RPMI7951 (cell line): ENCODE data around the gene DDR2. TPM values are rescaled to one million over a fixed set of nuclear protein-coding genes. Genes with fewer than 3 reads are reported as not detected.
A peak's percentile ranks its signal among the peaks of the same experiment; 100 is the strongest.

Experiments
- DNase-seq: peaks from one replicate; pipeline ENCODE4 v3.0.0-alpha.2; 2012; ENCODE audit warnings: low read depth
- total RNA-seq: library from RNA; depleted of rRNA; stranded (reverse); fragments of >200 nt; shearing (Covaris generic); gene quantifications from 2 replicates; pipeline ENCODE4 v1.2.3, GENCODE V29; 2014

Gene DDR2
- total RNA-seq, 1 experiment from 2014 or later = 58.2 TPM

DNA sequence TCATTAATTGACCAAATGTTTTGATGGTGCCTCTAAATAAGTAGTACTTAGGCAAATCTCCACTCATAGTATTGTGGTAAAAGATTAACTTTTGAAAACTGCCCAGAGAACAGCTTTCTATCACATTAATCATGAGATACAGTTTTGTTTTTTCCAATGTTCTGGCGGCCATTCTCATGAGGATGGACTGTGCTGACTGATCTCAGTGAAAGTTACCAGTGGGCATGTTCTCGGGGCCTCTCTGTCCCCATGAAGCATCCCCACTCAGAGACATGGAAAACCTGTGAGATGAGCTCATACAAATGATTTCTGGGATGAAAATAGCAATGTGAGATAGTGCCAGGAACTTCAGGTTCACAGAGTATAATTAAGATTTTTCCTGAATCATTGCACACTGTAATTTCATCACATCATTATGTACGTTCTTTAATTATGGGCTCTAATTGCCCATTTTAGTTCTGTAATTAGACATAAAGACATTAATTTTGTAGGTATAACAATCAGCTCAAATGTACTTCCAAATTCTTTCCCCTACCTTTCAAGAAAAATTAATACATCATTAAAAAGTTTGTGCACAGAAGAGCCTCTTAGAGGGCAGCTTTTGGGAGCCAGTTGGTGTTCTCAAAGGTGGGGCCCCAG, 40.5 kb downstream of the DDR2 start:
- DNase-seq = no peak

DNA sequence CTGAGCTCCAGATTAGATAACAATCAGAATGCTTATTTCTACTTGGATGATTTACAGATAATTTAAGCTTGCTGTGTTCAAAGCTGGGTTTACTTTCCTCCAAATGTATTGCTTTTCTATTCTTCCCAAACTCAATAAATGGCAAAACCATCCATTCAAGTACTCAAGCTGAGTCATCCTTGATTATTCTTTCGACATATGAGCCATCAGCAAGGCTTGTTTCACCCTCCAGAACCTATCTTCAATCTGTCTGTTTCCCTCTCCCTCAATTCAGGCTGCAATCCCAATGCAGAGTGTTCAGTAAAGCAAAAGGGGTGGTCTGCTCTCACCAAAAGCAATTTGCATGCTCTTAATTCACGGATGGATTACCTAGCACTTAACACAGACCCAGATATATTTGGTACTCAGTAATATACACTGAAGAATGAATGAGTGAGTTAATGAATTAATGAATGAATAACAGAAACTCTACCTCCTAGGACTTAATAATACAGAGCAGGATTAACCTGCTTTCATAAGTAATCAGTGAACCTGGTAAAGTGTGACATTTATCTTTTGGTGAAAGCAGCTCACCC, 41.9 kb downstream of the DDR2 start:
- peak; percentile 69 for DNase-seq

DNA sequence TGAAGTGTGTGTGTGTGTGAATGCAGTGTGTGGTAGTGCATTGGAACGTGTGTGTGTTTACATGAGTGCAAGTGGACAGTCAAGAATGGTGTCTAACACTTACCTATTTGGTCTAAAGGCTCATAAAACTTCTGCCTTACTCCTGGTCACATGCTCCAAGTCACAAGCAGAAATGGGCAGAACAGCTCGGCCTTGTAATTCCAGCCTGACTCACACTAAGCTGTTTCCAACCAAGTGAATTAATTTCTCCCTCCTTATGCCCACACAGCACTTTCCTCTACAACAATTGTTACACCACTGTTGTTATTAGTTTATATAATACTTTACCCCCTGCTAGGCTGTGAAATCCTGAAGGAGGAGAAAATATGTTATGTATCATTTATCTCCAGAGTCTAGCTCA, 43.8 kb downstream of the DDR2 start:
- peak; percentile 55 for DNase-seq

DNA sequence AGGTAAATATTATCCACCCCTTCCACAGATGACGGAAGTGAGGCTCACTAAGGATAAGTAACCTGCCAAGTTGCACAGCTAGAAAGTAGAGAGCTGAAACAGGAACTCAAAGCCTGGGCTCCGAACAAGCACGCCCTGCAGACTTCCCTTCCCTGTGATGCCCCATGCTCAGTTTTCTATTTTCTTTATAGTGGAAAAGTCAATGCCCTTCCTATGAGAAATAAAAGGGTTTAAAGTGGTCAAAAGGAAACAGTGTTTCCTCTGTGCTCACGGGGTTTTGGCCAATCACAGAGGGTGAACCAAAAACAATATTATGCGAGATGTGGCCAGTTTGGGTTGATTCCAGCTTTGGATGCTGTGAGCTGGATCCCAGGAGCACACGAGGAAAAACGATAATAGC, 44.5 kb downstream of the DDR2 start:
- no peak for DNase-seq

DNA sequence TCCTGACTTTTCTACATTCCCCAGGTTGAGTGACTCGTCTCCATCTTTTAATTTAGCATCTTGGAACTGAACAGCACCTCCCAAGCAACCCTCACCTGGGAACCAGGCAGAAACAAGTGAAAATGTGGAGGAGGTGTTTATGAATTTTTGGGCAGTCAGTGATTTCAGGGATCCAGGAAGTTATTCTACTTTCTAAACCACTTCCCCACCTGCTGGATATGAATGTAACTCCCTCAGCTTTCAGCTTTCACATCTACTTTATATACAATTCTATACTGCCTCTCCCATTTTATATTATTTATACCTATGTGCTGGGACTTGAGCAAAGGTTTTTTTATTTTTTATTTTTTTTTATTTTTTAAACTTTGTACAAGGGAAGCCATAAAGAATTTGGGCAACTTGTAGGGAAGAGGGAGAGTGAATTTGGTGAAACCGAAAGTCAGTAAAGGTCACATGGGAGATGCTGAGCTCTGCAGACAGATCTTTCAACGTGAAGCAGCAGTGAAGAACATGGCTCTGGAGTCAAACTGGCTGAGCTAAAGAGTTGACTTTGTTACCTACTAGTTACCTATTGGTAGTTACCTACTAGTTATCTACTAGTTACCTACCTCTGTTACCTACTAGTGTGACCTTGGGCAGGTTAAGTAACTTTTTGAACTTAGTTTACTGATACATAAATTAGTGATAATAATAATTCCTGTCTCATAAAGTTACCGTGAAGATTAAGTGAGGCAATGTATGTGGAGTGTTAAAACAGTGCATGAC, 45.5 kb downstream of the DDR2 start:
- DNase-seq = no peak

DNA sequence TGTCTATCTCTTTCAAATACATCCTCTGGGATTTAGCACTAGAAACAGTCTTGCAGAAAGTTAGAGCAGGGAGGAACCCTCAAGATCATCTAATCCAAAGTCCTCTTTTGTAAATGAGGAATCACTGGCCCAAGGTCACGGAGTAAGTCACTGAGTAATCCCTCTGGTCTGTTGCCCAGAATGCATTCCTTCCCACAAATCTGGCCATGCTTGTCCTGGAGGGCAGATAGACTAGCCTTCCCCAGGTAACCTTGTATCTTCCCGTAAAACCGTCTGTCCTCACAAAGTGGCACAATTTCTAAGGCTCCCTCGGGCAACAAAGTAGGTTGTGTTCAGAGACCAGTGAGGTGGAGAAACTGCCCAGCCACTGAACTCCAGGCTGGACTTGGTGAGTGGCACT, 46.2 kb downstream of the DDR2 start:
- peak; percentile 90 for DNase-seq

DNA sequence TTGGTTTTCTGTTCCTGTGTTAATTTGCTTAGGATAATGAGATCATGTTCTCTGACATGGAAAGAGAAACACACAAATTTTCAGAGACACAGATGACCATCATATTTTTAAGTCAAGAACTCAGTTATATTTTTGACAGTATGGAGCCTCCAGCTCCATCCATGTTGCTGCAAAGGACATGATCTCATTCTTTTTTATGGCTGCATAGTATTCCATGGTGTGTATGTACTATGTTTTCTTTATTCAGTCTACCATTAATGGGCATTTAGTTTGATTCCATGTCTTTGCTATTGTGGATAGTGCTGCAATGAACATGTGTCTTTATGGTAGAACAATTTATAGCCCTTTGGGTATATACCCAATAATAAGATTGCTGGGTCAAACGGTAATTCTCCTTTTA, 47.0 kb downstream of the DDR2 start:
- no peak for DNase-seq

DNA sequence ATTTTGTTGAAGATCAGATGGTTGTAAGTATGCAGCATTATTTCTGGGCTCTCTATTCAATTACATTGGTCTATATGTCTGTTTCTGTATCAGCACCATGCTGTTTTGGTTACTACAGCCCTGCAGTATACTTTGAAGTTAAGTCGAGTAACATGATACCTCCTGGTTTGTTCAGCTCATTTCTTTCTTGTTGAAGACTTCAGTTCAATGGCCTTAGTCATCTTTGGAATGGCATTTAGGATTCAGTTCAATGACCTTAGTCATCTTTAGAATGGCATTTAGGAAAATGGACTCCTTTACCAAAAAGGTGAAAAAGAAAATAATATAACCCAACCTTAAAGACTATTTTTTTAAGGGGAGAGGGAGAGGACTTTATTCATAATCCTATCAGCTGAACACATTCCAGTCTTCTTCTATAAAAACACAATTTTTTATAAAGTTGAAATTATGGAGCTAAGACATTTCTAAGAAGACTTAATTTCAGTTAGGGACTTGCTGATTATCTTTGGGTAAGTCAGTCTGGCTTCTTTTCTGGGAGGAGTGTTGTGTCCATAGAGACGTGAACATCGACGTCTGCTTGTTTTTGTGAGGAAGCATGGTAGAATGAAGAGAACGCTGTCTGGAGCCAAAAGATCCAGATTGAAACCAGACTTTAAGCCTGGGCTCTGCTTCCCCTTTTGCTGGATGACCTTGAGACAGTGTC, 48.3 kb downstream of the DDR2 start:
- DNase-seq = peak; percentile 75

DNA sequence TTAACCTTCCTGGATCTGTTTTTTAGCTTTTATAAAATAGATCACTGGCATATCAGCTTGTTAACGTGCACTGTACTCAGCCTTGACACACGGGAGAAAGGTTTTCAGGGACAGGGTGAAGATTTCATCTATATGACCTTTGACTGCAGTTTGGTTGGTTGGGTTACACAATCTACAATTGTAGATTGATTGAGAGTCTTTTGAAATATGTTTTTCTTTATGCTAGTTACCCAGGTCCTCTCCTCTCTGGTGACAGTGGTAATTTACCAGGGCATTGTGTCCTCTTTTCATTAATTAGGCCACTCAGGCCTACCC, 48.8 kb downstream of the DDR2 start:
- DNase-seq = no peak

DNA sequence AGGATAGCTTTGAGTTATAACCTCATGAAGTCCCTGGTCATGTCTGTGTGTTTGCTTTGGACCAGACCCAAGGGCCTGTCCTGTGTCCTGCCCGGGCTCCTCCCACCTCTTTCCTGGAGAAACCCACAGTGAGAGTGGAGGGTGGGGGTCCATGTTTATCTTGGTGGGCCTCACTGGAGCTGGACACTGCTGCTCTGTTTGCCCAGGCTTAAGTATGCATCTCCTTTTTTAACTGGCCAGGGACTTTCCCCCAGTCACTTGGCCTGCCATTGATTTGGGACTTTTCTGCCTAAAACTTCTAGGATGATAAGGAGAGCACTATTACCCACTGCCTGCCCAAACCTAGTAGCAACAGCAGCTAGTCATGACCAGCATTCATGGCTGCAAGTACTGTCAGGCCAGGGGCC, 49.8 kb downstream of the DDR2 start:
- peak; percentile 35 for DNase-seq

DNA sequence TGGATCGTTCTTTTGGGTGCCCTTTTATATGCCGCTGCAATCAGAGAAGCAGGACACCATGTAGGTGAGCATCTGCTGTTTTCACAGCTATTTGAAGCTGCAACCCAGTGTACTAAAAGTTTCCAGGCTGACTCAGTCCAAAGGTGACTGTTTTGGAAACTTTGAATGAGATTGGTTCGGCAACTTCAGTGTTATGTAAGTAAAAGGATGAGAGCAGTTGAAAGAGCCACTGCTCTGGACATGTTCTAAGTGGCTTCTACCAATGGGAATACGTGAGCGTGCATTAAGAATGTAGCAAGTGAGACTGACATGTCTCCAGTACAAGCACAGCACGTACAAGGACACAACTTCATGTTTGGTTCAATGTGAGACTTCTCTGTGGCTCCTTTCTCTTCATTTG, 55.6 kb downstream of the DDR2 start:
- no peak for DNase-seq

DNA sequence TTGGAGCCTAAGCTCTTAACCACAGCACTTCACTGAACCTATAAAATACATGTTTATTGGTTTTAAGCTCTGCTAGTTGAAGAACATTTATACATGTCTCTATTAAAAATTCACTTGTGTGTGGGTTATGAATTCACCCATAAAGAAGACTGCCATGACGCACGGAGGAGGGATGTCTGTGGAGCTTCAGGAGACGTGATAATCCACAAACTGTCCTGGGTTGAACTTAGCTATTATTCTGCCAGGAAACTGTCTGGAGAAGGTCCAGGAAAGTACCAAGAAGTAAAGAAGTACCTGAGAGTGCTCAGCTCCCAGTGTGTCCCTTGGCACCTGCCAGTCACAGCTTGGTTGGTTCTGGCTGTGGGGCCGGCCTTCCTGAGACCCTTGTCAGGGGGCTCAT, 56.3 kb downstream of the DDR2 start:
- no peak for DNase-seq

DNA sequence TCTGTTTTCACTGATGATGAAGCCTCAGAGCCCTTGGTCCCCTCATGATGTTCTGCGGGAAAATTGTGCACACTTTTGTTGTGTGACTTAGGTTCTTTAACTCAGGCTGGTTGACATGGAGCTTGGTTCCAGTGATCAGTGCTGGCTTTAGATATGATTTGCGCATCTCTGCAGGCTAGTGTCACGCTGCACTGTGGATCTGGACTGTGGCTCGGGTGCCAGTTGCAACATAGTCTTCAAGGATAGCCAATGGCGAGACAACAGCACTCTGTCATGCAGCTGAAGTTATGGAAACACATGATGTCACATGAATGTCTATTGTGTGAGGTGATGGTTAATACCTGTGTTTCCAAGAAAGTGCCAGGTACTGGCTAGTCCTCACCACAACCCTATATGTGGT, 56.7 kb downstream of the DDR2 start:
- no peak for DNase-seq

DNA sequence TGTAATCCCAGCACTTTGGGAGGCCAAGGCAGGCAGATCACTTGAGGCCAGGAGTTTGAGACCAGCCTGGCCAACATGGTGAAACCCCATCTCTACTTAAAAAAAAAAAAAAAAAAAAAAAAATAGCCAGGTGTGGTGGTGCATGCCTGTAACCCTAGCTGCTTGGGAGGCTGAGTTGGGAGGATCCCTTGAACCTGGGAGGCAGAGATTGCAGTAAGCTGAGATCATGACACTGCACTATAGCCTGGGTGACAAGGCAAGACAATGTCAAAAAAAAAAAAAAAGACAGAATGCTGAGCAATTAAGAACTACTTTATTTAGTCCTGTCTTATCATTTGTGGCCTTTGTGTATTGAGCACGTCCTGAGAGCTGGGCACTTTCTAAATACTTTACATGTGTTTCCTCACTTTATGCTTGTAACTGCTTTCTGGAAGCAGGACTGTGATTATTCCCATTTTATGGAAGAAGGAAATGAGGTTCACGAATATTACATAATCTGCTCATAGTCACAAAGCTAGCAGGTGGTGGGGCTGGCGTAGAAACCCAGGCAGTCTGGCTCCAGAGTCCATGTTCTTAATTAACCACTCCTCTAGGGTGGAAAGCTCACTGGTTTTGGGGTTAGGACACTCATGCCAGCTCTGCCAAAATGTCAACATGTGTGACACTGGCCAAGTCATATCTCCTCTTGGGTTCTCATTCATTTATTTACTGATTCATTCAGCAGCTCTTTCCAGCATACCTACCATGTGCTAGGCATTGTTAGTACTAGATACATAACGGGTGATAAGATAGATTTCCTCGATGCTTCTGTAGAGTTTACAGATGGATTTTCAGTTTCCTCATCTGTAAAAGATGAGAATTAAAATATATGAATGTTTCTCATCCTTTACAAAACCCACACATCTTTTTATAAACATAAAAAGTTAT, 57.7 kb downstream of the DDR2 start:
- DNase-seq = peak; percentile 75

DNA sequence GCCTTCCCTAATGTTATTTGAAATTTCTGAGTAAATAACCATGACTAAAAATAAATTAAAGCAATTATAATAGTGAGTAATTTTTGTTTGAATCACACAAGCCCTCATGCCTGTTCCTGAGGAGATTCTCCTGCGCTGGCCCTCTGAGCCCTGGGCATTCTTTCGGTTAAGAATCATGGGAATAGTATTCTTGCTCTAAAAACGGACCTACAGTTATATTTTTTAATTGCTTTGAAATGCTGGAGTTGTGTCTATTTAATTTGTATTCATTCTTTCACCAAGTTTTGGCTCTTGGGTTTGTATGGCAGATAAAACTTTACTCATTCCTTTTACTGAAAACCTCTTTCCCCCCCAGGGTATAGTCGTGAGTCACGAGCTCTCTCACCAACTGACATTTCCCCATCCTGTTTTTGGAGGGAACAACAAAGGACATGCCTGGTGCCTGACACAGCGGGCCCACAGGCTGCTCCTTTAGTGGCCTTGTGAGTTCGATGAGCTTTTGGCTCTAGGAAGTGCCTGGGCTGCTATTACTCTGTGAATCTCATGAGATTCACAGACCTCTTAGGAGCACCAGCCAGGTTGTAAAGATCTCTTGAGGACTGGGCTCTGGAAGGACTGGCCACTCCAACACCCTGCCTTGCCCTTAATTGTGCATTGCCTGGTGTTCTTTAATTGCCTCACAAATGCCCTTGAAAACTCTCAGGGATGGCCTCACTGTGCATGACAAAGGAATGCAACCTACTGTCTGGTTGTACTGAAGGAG, 58.6 kb downstream of the DDR2 start:
- DNase-seq = peak; percentile 98

DNA sequence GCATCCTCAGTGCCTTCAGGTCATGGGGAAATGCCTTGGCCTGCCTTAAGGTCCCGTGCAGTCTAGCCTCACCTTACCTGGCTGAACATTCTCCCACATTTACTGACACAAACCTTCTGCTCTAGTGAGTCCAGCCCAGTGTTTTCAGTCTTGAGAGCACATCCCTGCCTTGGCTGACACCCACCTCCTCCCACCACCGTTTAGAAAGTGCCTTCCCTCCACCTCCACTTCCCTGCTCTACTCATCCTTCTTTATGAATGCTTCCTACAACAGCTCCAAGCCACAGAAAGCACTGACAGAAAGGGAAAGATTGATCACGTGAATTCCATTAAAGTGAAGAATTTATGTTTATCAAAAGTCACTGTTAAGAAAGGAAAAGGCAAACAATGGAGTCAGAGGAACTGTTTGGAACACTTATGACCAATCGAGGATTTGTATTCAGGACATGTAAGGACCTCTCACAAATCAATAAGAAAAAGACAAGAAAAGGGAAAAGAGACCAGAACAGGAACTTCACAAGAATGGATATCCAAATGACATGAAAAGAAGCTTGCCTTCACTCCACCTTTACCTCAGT, 59.8 kb downstream of the DDR2 start:
- DNase-seq = no peak

DNA sequence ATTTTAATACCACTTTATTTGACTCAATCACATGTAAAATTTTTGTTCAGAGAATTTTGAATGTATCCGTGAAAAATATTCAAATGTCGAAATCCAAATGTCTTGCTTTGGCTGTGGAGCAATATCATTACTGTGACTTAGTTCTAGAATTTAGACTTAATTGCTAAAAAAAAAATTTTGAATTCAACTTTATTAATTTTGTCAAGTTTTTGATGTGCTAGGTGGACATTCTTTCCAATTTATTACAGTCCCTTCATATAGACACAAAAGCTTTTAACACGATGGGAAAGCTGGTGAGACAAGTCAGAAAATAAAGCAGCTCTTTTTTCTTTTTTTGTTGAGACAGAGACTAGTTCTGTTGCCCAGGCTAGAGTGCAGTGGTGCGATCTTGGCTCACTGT, 62.6 kb downstream of the DDR2 start:
- no peak for DNase-seq

DNA sequence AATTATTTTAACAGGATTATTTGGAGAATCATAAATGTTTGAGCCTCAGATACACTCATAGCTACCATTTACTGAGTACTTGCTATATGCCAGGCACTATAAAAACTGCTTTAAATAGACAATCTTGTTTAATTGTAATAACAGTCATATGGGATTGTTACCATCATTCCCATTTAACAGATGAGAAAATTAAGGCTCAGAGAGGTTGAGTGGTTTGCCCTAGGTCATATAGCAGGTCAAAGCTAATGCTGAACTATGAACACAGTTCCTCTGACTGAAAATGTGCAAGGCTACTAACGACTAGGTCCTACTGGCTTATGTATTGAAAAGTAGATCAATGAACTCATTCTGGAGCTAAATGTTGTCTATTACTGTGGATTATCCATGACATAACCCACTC, 63.4 kb downstream of the DDR2 start:
- no peak for DNase-seq

DNA sequence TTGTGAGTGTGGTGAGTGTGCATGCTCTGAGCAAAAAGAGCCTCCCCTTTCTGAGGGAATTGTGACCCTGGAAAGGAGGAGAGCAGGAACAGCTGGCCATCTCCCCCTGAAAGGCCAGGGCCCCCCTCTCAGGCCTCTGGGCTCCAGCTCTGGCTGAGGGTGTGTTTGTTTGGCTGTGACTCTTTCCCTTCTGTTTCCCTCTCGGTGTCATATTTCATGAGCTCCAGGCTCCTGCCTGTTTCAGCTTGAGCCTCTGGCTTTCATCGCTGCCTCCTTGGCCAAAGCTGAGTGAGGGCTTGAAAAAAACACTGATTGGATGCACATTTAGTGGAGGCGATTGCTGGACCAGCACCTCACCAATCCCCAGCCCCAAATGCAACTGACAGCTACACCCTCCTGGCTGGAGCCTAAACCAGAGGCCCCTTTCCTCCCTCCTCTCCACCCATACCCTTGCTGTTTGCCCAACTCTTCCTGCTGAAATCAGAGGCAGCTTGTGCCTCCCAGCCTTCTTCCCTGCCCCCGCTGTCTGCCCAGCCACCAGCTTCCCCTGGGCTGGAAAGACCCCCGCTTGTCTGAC, 64.1 kb downstream of the DDR2 start:
- peak; percentile 93 for DNase-seq
